Inferior parietal cortex (tissue), 1 donor: Measurements from ENCODE around the gene CLEC16A.

ENCODE experiments used
- DNase-seq: peaks from one replicate; pipeline ENCODE4 v3.0.0-alpha.2; 2016; ENCODE audit errors: extremely low spot score

The CLEC16A gene

DNA sequence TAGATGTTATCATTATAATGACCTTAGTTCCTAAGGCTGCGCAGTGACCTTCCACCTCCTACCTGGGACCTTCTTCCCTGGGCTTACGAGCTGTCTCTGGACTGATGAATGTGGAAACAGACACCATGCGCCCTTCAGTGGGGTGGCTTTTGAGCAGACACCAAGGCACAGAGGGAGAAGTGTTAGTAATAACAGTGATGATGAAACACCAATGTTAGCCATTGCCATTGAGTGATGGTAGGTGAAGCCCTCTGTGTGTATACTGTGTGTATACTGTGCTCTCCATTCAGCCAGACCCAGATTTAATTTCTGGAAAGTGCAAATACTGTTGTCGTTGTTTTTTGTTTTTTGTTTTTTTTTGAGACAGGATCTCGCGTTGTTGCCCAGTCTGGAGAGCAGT lies 44.5 kb downstream of the CLEC16A start:
- no peak for DNase-seq

- DNase-seq, result no peak
Observed at GRCh38 chr16:10989559-10989958, 45.2 kb downstream of the CLEC16A start.

GRCh38 chr16:10990378-10990777 lies 46.0 kb downstream of the CLEC16A start:
- no peak for DNase-seq

DNA sequence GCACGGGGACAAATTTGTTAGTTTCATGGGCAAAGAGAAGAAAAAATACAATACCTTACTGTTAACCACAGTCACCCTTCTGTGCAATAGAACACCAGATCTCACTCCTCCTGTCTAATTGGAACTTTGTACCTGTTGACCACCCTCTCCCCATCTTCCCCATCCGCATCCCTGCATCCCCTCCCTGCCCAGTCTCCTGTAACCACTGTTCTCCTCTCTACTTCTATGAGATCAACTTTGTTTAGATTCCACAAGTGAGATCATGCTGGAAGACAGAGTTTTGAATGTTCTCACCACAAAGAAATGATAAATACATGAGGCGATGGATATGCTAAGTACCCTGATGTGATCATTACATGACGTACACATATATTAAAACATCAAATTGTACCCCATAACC lies 47.7 kb downstream of the CLEC16A start:
- no peak for DNase-seq

- no peak for DNase-seq
Observed at GRCh38 chr16:10992797-10993196, 48.4 kb downstream of the CLEC16A start.

- no peak for DNase-seq
Observed at GRCh38 chr16:10993649-10994048, 49.3 kb downstream of the CLEC16A start.

DNA sequence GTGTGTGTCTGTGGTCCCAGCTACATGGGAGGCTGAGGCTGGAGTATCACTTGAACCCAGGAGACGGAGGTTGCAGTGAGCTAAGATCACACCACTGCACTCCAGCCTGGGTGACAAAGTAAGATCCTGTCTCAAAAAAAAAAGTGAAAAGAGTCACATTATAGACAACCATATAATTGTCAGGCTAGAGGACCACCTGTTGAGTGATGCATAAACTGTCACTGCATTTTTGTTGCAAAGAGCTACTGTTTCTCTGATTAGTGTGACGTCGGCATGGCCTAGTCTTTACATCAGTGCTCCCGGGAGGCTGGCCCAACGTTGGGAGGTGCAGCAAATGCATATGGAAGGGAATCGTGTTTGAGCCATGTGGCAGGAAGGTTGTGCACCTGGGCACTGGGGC lies 50.2 kb downstream of the CLEC16A start:
- DNase-seq, result no peak

DNA sequence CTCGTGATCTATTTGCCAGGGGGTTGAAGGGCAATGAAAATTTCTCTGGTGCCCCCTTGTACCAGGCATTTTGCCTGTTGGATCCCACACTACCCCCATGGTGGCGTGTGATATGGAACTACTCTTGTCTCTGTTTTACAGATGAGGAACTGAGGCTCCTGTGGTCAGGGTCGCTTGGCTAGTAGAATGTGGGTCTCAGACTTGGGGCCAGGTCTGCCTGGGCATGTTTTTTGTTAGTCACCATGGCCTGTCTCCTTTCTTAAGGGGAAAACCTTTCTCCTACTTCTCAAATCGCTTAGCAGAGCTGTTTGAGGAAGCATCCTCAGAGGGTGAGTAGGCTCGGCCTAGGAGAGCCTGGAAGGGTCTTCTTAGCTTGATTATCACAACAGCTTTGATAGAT lies 51.2 kb downstream of the CLEC16A start:
- DNase-seq, result no peak

- DNase-seq, result no peak
Observed at GRCh38 chr16:10997485-10997884, 53.1 kb downstream of the CLEC16A start.

GRCh38 chr16:10999300-10999699 lies 54.9 kb downstream of the CLEC16A start:
- no peak for DNase-seq

DNA sequence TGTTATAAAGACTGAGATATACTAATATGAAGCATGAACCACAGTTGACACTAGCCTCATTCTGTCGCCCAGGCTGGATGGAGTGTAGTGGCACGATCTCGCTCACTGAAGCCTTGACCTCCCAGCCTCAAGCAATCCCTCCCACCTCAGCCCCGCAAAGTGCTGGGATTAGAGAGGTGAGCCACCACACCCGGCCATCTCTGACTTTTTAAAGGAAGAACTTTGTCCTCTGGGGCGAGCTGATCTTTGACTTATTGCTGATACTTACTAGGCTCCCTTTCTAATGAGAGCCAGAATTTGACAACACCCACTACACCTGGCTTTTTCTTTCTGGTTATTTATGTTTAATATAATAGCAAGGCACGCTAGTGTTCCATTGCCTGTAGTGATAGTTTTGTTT lies 57.2 kb downstream of the CLEC16A start:
- DNase-seq, result no peak

DNA sequence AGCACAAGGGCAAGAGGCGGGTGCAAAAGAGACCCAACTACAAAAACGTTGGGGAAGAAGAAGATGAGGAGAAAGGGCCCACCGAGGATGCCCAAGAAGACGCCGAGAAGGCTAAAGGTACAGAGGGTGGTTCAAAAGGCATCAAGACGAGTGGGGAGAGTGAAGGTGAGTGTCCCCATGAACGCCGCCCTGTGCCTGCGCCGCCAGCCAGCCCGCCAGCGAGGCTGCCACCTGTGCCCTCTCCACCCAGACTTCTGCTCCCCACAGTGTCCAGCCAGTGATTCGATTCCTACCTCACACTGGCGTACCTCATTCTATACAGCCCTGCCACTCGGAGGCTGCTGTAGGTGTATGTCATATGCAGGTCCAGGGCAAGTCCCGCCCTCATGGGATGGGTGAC lies 58.8 kb downstream of the CLEC16A start:
- no peak for DNase-seq

DNA sequence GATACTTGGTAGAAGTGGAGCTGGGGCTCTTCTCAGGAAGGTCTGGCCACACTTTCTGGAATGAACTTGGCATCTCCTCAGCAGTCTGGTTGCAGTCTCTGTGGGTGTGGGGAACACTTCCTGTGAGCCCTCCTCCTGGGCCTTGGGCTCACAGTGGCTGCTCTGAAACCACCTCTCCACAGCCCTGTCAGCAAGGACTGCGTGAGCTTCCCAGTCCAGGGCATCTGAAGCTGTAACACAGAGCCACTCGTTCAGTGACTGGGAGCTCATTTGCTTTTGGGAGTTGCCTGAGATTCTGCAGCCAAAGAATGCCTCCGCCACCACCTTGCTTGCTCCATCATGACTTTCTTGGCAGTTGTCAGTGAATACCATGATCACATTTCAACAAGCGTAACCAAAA lies 60.0 kb downstream of the CLEC16A start:
- DNase-seq, result no peak

- DNase-seq, result no peak
Observed at GRCh38 chr16:11004973-11005610, 60.7 kb downstream of the CLEC16A start.

GRCh38 chr16:11005611-11005975 lies 61.2 kb downstream of the CLEC16A start:
- DNase-seq, result no peak

- DNase-seq, result no peak
Observed at GRCh38 chr16:11006656-11007055, 62.3 kb downstream of the CLEC16A start.

GRCh38 chr16:11007714-11008280 lies 63.4 kb downstream of the CLEC16A start:
- DNase-seq, result no peak

DNA sequence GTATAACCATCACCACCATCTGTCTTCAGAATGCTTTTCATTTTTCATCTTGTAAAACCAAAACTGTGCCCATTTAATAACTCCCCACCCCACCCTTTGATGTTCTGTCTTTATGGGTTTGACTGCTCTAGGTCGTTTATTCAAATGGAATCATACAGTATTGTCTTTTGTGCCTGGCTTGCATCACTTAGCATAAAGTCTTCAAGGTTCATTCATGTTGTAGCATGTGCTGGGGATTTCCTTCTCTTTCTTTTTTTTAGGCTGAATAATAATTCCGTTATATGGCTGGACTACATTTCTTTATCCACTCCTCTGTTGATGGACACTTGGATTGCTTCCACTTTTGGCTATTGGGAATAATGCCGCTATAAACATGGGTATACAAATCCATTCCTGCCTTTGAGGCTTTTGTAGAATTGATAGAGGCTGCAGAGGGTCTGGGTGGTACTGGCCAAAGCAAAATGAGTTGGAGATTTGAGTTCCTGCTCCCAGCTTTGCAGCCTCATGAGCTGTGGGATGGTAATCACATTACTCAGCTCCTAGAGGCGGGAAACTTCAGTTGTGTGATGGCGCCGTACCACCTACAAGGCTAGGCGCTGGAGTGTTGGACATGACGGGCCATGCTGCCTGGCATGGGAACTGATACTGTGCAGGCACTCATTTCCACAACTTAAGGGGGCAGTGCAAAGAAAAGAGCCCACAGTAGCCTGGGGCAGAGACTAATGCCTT lies 64.8 kb downstream of the CLEC16A start:
- DNase-seq, result no peak

- DNase-seq, result no peak
Observed at GRCh38 chr16:11010575-11011221, 66.3 kb downstream of the CLEC16A start.

- no peak for DNase-seq
Observed at GRCh38 chr16:11011326-11011725, 67.0 kb downstream of the CLEC16A start.

DNA sequence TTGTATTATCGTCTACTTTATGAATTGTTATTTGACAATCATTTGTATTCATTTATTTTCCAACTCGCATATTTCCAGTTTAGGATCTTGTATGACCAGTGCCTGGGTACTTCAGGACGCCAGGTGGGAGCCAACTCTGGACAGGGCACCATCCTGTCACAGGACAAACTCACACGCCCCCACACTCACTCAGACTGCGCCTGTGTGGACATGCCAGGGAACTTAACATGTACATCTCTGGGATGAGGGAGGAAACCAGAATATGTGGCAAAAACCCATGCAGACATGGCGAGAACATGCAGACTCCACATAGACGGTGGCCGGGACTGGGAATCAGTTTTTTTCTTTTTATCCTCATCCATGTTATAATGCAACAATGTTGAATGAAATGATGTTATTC lies 68.5 kb downstream of the CLEC16A start:
- DNase-seq, result no peak

DNA sequence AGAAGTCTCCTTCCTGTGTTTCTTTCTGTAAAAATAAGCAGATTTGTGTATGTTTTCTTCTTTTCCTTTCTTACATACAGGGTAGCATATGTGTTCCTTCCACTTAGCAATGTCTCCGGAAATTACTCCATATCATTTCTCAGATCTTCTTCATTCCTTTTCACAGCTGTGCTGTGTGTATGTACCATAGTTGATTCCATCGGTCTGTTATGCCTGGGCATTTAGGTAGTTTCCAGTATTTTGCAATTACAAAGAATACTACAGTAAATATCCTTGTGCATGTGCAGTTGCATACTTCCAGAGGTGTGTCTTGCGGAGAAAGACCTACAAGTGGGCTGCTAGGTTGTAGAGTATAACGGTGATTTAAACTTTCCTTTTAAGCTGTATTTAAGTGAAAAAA lies 69.8 kb downstream of the CLEC16A start:
- no peak for DNase-seq

DNA sequence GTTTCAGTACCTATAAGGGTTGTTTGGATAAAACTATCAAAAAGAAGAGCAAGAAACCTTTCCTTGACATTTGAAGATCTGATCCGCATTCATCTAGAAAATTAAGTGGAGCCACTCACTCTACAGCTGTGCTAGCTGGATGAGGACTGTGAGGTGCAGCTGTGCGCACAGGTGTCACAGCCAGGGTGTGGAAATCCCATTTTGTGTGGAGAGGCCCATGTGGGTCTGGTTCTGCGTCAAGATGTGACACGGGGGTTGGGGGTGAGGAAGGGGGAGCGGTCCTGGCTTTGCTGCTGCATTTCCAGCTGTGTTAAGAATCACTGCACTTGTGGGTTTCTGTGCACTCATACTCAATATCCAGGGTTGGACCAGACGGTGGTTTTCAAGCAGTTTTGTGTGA lies 70.7 kb downstream of the CLEC16A start:
- DNase-seq, result no peak
